ENCODE measurements around the gene CSDE1.

Gene CSDE1

DNA sequence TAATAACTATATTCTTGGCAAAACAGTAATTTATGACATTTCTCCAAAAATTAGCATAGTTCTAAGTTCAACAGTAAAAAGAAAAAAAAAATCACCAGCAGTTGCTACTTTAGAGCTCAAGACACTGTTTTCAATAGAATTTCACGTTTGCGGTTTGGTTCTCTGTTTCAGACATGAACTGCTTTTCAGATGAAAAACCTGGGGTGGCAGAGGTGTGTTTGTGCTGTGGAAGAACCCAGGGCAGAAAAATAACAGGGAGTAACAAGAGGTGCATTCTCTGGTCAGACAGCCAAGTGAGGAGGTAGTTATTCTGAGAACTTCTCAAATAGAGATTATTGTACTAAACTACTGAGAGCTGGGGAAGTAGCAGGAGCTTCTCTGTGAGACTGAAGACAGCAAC is 50.2 kb downstream of the CSDE1 start:
- in situ Hi-C loops (cut with MboI; ENCODE audit: low sequenced_read_pairs) = no loop called here

DNA sequence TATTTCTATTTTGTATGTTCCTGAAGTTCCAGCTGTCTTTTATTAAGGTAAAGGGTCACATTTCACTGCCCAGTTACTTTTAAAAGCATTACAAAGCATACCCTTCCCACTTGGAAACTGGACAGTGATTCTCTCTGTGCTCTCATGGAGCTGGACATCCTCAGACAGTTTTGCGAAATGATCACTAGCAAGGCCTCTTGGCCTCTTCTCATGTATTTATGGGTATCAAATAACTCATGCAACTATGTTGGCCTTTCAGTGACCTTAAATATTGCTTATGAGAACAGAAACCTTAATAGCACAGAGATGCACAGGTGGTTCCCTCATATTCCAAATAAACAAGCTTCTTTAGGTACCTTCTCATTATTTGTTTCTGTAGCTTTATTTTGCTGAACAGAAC is 54.5 kb downstream of the CSDE1 start:
- in situ Hi-C loops (cut with MboI; ENCODE audit: low sequenced_read_pairs) = no loop called here

DNA sequence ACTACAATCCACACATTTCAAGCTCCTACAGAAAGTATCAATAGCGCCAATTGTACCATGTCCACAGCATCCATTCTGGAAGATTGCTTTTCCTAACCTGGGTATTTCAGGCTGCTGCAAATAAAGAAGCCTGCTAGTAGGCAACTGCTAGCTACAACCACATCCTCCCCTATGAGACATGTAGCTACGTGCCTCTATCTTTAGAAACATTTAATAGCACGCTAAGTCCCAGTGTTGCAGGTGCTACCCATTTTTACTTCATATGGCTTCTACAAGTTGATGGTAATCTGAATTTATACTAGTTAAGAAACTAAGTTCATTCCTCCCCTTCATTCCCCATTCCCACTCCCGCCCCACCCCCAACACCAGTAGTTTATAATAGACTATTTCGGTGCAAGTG is 55.0 kb downstream of the CSDE1 start:
- in situ Hi-C loops (cut with MboI; ENCODE audit: low sequenced_read_pairs) = no loop called here

DNA sequence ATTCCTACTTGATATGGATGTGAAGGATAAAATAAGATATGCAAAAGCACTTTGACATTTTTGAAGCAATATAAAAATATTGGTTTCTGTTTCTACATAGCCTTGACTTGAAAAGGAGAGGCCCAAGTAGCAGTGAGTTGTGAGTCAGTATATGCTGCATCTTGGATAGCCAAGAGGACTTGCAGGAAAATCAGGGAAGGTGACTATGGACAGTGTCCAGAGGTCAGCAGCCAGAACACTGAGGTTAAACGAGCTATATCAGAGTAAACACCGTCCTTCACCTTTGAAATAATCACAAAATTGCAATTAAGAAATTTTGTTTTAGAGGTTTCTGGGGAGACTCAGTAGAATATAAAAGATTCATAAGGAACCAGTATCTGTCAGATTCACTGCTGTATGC is 55.9 kb downstream of the CSDE1 start:
- in situ Hi-C loops (cut with MboI; ENCODE audit: low sequenced_read_pairs) = no loop called here

DNA sequence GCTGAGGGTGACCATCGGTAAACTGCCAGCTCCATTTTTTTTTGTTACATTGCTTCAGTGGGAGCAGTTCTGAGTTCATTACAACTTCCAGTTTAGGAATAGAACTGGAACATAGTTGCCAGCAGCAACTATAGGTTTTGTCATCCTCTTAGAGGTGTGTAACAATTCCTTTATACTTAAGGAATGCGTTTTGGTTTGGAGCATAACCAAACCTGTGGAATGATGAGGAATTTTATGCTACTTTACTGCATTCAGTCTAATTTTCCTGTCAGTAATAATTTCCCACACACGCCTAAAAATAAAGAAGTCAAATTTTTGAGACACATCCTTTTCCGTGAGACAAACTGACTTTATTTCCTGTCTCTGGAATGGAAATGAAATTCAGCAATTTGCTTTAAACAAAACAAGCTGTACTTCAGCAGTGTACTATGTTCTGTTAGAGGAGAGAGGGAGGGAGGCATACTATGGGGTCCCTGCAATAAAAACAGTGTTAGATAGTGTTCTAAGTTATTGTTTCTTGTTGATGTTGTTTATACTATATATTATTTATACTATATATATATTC is 57.7 kb downstream of the CSDE1 start:
- in situ Hi-C loops (cut with MboI; ENCODE audit: low sequenced_read_pairs) = no loop called here

DNA sequence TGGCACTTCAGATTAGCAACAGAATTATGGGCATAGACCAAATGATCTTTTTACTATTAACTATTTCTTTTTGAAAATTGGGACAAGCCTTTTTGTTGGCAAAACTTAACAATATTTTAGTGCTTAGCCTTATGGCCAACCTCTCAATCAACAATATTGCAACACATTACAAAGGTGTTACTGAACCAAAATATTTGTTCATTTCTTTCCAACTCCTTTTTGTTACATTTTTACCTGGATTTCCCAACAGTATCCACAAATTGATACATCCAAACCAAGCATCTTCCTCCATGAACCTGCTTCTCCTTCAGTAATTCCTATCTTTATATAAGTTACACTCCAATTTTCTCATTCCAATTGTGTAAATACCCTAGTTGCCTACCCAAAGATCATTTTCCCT is 61.0 kb downstream of the CSDE1 start:
- in situ Hi-C loops (cut with MboI; ENCODE audit: low sequenced_read_pairs) = no loop called here

DNA sequence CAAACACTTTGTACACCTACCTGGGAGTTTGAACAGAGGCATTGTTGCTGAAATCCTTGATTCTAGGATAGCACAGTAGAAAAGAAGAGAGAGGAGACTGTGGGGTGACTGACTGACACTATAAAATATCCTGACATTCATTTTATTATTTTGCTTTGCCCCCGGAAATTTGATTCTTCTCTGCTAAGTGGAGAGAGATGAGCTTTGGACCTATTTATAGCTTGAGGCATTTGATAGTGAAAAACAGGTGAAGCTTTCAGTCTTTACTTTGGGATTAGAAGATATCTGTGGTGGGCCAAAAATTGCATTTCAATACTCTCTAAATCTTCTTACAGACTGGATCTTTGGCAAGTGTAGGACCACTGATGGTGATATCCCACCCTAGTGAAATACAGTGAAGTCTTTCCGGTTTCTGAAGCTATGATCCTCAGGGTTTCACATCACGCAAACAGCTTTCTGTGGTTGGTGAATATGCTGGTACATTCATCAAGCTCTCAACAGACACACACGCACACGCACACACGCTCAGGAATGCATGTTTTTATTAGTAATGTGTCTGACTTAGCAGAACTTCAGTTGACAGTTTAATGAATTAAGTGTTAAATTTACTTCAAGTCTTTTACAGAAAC is 62.2 kb downstream of the CSDE1 start, which contains the start of gene AMPD1:
TSS of gene AMPD1 (minus strand) at position 117 of the 629 bp plus-strand sequence. CDS start at position 42, 75 bp downstream.
- in situ Hi-C loops (cut with MboI; ENCODE audit: low sequenced_read_pairs) = no loop called here

DNA sequence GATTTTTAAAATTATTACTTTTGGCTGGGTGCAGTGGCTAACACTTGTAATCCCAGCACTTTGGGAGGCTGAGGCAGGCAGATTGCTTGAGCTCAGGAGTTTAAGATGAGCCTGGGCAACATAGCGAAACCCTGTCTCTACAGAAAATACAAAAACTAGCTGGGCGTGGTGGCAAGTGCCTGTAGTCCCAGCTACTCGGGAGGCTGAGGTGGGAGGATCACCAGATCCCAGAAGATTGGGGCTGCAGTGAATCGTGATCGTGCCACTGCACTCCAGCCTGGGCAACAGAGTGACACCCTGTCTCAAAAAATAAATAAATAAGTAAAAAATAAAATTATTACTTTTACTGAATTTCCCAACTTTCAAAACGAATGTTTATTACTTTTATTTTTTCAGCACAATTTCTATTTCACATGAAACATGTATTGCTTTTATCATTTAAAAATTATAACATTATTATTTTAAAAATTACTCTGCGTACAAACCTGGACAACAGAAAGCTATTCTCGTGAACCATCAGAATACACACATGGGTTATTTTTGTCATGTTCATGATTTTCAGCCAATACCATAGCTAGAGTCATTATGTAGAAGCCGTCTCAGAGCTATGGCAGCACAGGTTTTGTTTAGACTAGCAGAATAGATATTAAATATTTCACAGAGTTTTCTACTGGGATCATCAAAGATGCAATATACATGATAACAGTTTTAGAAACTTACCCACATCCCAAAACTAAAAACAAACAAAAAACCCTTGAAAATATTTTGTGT is 63.1 kb downstream of the CSDE1 start:
- in situ Hi-C loops (cut with MboI; ENCODE audit: low sequenced_read_pairs) = no loop called here

DNA sequence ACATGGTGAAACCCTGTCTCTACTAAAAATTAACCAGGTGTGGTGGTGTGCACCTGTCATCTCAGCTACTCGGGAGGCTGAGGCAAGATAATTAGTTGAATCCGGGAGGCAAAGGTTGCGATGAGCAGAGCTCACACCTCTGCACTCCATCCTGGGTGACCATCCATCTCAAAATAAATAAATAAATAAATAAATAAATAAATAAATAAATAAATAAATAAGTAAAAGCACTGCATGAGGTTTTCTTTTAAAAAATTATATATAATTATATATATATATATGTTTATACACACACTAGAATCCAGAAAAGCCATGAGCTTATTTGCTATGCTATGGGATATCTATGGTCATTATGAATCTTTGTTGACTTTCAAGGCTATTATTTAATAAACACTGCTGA is 64.8 kb downstream of the CSDE1 start:
- in situ Hi-C loops (cut with MboI; ENCODE audit: low sequenced_read_pairs) = no loop called here

DNA sequence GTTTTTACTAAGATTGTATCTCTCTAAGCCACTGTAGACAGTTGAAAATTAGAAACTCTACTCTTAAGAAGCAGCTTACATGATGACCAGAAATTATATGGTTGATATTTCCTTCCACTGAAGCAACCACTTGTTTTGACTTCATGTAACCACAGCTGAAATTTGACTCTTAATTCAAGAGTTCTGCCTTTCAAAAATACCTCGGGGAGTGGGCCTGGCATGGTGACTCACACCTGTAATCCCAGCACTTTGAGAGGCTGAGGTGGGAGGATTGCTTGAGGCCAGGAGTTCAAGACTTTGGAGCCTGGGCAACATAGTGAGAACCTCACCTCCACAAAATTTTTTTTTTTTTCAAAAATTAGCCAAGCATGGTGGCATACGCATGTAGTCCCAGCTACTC is 66.7 kb downstream of the CSDE1 start:
- in situ Hi-C loops (cut with MboI; ENCODE audit: low sequenced_read_pairs) = no loop called here

DNA sequence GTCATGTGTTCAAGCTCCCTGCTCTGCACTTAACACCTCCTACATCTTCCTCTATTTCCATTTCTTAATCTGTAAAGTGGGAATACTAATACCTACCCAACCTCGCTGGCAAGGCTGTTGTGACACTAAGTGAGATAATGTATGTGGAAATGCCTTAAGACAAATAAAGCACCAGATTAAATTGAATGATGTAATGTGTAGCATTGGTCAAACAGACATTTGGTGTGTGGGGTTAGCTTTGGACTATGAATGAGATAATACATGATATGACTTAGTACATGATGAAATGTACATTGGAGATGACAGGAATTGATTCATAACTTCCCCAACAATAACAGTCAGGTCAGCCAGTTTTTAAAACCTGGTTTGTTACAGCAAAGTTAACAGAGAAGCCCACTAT is 67.6 kb downstream of the CSDE1 start:
- in situ Hi-C loops (cut with MboI; ENCODE audit: low sequenced_read_pairs) = no loop called here

DNA sequence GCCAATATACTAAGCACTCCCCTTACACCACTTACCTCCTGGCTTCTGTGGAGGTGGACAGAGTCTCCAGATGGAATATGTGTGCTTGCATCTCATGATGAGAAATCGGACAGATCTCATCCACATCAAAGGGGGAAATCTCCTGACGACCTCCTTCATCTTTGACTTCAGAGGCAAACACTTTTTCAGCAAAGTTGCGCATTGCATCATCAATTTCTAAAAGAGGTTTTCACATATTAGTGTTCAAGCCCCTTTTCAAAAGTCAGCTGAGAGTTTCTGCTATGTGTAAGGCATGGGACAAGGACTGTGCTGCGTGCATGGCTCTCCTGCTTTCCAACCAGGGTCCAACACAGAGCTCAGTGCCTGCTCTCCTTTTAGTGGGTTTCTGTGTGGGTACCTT is 69.3 kb downstream of the CSDE1 start:
- in situ Hi-C loops (cut with MboI; ENCODE audit: low sequenced_read_pairs) = no loop called here

DNA sequence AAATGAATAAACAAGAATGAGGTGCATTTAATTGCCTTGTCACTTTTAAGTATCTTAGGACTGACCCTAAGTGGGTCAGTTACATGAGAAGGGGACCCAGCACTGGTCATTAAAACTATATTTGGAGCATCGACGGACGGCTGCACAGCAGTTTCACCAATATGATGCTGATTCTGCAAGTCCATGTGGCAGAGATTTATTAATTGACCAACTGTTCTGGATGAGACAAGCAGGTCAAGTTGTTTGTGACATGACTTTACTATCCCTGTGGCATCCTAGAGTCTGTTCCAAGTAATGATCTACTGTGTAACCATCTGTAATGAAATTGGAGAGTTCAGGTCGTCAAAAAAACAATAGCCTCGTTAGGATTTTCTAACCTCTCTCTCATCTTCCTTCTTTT is 71.9 kb downstream of the CSDE1 start:
- in situ Hi-C loops (cut with MboI; ENCODE audit: low sequenced_read_pairs) = no loop called here

DNA sequence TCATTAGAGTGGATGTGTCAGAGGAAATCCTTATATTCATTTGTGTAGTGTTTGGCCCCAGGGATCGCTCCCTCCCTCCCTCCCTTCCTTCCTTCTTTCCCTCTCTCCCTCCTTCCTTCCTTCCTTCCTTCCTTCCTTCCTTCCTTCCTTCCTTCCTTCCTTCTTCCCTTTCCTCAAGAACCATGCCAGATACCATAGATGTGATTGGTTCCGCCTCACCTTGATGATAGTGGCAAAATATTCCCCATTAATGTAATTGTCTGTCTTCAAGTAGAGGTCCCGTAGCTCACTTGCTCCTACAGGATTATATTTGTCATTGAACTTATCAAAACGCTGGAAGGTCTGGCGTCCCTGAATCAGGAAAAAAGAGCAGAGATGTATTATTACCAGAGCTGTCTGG is 80.1 kb downstream of the CSDE1 start:
- in situ Hi-C loops (cut with MboI; ENCODE audit: low sequenced_read_pairs) = no loop called here

DNA sequence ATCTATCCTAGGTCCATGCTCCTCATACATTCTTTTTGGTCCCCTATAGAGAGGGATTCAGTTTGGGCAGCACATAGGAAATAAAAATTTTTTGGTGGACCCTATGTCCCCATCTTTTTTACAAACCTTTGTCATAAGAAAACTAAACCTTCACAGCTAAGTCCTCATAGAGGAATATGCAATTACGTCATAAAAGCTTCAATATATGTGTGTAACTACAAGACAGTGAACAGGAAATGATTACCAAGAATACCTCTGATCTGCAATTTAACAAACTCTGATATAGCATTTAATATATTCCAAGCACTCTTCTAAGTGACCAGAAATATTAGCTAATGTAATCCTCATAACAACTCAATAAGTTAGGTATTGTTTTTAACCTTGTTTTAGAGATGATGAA is 81.7 kb downstream of the CSDE1 start:
- in situ Hi-C loops (cut with MboI; ENCODE audit: low sequenced_read_pairs) = no loop called here

DNA sequence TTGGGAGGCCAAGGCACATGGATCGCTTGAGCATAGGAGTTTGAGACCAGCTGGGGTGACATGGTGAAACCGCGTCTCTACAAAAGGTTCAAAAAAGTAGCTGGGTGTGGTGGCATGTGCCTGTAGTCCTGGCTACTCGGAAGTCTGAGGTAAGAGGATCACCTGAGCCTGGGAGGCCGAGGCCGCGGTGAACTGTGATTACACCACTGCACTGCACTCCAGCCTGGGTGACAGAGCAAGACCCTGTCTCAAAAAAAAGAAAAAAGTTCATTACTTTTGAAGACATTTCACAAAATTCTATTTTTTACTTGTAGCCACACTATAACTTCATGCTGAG is 85.9 kb downstream of the CSDE1 start:
- in situ Hi-C loops (cut with MboI; ENCODE audit: low sequenced_read_pairs) = no loop called here

DNA sequence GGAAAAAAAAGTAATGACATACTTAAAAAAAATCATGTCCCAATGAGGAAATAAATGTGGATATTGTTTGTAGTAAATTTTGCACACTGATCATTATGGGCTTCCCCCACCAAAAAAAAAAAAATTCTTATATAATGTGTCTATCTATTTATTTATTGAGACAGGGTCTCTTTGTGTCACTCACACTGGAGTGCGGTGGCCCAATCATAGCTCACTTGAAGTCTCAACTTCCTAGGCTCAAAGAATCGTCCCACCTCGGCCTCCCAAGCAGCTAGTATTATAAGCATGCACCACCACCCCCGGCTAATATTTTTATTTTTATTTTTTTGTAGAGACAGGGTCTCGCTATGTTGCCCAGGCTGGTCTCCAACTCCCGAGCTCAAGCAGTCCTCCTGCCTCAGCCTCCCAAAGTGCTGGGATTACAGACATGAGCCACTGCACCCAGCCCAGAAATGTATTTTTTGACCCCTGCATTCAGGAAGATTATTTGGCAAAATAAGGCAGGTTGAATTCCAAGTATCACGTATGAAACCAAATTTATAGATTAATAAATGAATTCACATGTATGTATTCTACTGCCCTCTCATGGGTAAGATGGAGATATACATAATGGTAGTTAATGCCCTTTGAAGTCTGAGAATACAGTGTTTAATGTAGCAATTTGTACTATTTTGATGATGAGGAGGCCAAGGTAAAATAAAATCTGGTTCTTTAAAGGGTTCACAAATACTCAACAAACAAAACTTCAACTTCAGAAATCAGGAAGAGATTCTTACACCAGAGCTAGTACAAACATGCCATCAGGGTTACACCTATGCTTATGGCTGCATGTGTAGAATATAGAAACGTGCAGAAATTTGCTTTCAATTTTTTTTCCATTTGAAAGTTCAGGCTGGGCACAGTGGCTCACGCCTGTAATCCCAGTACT is 86.5 kb downstream of the CSDE1 start:
- in situ Hi-C loops (cut with MboI; ENCODE audit: low sequenced_read_pairs) = no loop called here

DNA sequence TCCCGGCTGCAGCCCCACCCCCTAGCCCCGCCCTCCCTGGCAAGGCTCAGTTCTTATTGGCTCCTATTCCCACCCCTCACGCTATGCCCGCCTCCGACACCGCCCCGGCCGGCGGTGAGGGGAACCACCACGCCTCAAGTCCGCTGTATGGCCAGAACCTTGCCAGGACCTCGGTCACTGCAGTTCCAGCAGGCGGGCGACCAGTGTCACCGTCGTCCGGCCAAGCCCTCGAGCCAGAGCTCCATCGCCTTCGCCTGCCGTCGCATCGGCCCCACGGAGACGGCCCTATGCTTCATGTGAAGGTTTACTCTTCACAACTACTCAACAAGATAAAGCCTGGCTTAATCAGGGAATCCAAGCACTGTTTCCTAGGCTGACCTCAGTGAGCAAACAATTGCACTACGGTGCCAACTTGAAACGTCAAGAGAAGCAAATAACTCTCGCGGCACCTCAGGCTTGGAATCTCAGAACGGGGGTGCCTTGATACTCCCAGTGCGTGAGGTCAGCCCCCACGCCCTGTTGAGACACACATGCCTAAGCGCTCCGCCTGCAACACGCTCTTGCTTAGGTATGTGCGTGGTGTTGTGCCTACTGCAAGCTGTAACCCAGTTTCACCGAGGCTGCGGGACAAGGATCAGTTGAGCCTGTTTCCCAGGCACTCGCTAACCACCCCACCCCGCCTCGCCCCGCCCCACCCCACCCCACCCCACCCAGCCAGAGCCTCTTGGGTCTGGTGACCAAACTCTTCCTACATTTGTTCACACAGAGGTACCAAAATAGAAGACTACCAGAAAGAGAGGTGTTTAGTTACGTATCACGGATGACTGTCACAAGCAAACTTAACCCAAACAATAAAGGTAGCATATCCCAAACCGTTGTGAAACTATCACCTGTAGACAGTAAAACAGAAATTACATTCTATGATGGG is 87.4 kb downstream of the CSDE1 start:
- in situ Hi-C loops (cut with MboI; ENCODE audit: low sequenced_read_pairs) = no loop called here

DNA sequence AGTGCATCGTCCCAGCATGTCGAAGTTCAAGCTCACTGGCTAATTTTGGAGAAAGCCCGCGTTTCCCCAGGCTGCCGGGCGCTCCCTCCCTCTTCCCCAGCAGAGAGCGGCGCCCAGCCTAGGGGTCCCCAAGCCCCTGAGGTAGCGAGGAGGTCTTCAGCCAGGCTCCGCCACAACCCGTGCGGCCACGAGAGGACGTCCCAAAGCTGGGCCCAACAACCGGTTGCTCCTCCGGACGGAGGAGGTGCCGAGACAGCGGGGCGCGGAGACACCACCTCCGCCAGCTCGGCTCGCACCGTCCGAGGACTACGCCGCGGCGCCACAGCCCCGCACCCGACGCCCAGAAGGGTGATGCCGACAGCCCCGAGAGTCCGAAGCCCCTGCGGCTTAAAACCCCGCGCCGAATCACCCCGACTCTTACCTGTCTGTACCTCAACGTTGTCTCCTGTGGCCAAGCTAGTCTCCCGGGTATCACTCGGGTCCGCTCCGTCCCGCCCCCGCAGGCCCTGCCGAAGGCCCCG is 88.2 kb downstream of the CSDE1 start, which contains the start of gene DENND2C:
TSS of gene DENND2C (minus strand) at position 488 of the 521 bp plus-strand sequence. CDS start 44,065 bp downstream, outside the sequence.
- in situ Hi-C loops (cut with MboI; ENCODE audit: low sequenced_read_pairs) = no loop called here
